ENCODE data around the gene MARVELD3. TPM values are rescaled to one million over a fixed set of nuclear protein-coding genes. Genes with fewer than 3 reads are reported as not detected.

MARVELD3 gene
- total and polyA plus RNA-seq, 8 donors, result 9.7 to 16.0 (median 12.8) TPM

DNA sequence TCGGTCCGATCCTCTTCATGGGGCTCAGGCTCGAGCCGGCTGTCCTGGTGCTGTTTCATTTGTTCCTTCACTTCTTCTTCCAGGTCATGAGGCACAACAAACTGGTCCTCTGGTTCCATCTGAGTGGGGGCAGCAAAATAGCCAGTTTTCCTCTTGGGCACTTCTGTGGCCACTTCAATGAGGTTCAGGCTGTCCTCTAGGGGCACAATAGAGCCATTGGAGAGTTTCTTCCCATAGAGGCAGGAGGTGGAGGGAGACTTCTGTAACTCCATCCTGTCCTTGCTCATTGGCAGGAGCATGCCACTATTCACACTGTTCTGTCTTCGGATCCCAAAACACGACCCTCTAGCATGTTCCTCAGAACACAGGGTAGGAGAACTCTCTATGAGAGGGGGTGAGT lies 22.9 kb downstream of the MARVELD3 start:
- 92 to 93% methylated on average over 6 of the region's 6 CpGs for WGBS, 2 donors
- peak in 3 of 4 donors; percentile 12 to 16 (median 14) for TF ChIP-seq CTCF (IDR thresholded peaks at IDR 0.05)

DNA sequence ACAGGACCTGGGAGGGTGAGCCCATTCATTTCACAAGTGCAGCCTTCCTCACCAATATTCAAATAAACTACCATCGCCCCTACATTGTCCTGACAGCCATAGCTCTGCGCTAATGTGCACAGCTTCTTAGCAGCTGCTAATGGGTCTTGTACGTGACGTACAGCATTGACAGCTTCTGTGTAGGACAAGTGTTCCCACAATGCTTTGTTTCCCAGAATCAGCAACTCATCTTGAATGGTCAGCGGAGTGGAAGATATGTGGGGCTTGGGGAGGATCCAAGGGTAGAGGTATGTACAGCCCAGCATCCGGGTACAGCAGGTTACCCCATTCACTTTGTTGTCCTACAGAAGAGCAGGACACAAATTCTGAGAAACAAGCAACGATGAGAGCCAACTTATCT lies 23.7 kb downstream of the MARVELD3 start:
- WGBS, 2 donors, result 91 to 95% methylated on average over 7 of the region's 7 CpGs
- Histone ChIP-seq H3K27ac (no peak overlapping the region), H3K27me3 (no peaks in the 10 kb centered on the region), H3K4me1 (peaks cover 0 to 13% (median 0%) of the 10 kb centered on the region in 3 donors), H3K36me3 (peaks cover 0 to 4% (median 0%) of the 10 kb centered on the region in 3 donors), H3K9me3 (no peaks in the 10 kb centered on the region), H3K4me3 (no peak overlapping the region)
- ATAC-seq (peak in 1 of 4 donors; percentile 40), FAIRE-seq (no peak), DNase-seq (no peak)
- TF ChIP-seq CTCF (IDR thresholded peaks at IDR 0.05), result no peak
- intact Hi-C loops (cut with DNase I), result no loop called here

More for the DNA sequence above, 22.9 kb downstream of the MARVELD3 start:
- FAIRE-seq (no peak), ATAC-seq (peak; percentile 34 to 55 (median 42)), DNase-seq (no peak)
- intact Hi-C loops (cut with DNase I), result no loop called here
- Histone ChIP-seq H3K27ac (no peak overlapping the region), H3K36me3 (no peaks in the 10 kb centered on the region), H3K27me3 (no peaks in the 10 kb centered on the region), H3K9me3 (no peaks in the 10 kb centered on the region), H3K4me1 (peaks cover 0 to 13% (median 0%) of the 10 kb centered on the region in 3 donors), H3K4me3 (no peak overlapping the region)

DNA sequence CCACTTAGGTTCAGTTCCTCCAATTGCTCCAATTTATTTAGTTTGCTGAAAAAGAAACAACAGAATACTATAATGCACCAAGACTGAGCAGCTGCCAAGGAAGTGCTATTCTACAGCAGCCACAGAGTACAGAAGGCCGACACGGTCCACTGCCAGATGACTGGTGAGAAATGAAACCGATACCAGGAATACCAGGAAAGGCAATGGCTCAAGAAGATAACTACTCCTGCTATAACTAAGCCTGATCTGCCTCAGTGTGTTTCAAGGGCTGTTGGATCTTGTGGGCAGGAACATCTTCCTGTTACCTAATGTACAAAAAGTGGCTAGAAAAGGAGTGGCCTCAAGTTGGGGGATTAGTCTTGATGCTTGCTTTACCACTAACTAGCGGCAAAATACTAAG lies 32.8 kb downstream of the MARVELD3 start:
- WGBS, 2 donors, result 89 to 92% methylated on average over 4 of the region's 4 CpGs

DNA sequence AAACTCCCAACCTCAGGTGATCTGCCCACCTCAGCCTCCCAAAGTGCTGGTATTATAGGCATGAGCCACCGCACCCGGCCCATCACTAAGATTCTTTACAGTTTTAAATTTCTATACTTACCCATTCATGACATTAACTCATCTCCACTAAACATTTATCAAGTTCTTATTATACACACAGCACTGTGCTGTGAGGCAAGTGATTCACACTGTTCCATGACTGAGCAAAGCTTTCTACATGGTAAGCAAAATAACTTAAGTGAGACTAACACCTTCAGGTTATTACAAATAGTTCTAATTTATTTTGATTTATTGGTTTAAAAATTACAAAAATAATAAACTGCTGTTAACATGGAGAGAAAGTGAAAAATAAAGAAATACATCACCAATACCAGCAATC lies 33.5 kb downstream of the MARVELD3 start:
- WGBS, 2 donors, result 97 to 100% methylated on average over 2 of the region's 2 CpGs
- FAIRE-seq (no peak), DNase-seq (no peak), ATAC-seq (no peak)
- TF ChIP-seq CTCF (IDR thresholded peaks at IDR 0.05), result no peak
- Histone ChIP-seq H3K27ac (no peak overlapping the region), H3K9me3 (no peaks in the 10 kb centered on the region), H3K4me1 (no peaks in the 10 kb centered on the region), H3K4me3 (no peak overlapping the region), H3K27me3 (no peaks in the 10 kb centered on the region), H3K36me3 (peaks cover 0 to 29% (median 0%) of the 10 kb centered on the region in 3 donors)
- intact Hi-C loops (cut with DNase I), result no loop called here

More for the DNA sequence above, 32.8 kb downstream of the MARVELD3 start:
- H3K36me3 ChIP-seq, result peaks cover 0 to 26% (median 0%) of the 10 kb centered on the region in 3 donors
- H3K27ac ChIP-seq, result no peak overlapping the region
- no peaks in the 10 kb centered on the region for H3K4me1 ChIP-seq
- intact Hi-C loops (cut with DNase I), result no loop called here
- H3K4me3 ChIP-seq, result no peak overlapping the region
- no peak for ATAC-seq
- no peak for TF ChIP-seq CTCF (IDR thresholded peaks at IDR 0.05)
- FAIRE-seq, result no peak
- DNase-seq, result no peak
- no peaks in the 10 kb centered on the region for H3K9me3 ChIP-seq
- no peaks in the 10 kb centered on the region for H3K27me3 ChIP-seq

DNA sequence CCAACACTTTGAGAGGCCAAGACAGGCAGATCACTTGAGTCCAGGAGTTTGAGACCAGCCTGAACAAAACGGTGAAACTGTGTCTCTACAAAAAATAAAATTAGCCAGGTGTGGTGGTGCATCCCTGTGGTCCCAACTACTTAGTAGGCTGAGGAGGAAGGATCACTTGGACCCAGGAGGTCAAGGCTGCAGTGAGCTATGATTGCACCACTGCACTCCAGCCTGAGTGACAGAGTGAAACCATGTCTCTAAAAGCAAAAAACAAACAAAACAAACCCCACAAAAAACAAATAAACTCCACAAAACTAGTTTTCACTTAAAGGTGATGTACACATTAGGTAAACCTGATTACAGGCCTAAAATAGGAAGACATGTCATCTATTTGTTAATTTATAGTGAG lies 40.3 kb downstream of the MARVELD3 start:
- no peak overlapping the region for H3K4me3 ChIP-seq
- ATAC-seq (peak in 3 of 4 donors; percentile 20 to 34 (median 26)), FAIRE-seq (no peak), DNase-seq (no peak)
- no peak for TF ChIP-seq CTCF (IDR thresholded peaks at IDR 0.05)
- intact Hi-C loops (cut with DNase I), result no loop called here
- H3K9me3 ChIP-seq, result no peaks in the 10 kb centered on the region
- H3K36me3 ChIP-seq, result peaks cover 0 to 8% (median 0%) of the 10 kb centered on the region in 3 donors
- peak overlapping the region in 2 of 4 donors; percentile 55 for H3K27ac ChIP-seq
- 80 to 85% methylated on average over 1 of the region's 1 CpG for WGBS, 2 donors
- H3K4me1 ChIP-seq, result peaks cover 0 to 12% (median 4%) of the 10 kb centered on the region in 3 donors
- H3K27me3 ChIP-seq, result no peaks in the 10 kb centered on the region
